SH-SY5Y (cell line): ENCODE data around the gene ZNF668.

Source experiments
- GATA2 ChIP-seq: IDR thresholded peaks from 2 replicates; pipeline ENCODE4 v1.6.1; 2011; ENCODE audit warnings: mild to moderate bottlenecking, low read depth, low read length
- GATA3 ChIP-seq: IDR thresholded peaks from 2 replicates; pipeline ENCODE4 v1.6.1; 2011; ENCODE audit warnings: low read depth, mild to moderate bottlenecking, low read length, moderate library complexity

DNA sequence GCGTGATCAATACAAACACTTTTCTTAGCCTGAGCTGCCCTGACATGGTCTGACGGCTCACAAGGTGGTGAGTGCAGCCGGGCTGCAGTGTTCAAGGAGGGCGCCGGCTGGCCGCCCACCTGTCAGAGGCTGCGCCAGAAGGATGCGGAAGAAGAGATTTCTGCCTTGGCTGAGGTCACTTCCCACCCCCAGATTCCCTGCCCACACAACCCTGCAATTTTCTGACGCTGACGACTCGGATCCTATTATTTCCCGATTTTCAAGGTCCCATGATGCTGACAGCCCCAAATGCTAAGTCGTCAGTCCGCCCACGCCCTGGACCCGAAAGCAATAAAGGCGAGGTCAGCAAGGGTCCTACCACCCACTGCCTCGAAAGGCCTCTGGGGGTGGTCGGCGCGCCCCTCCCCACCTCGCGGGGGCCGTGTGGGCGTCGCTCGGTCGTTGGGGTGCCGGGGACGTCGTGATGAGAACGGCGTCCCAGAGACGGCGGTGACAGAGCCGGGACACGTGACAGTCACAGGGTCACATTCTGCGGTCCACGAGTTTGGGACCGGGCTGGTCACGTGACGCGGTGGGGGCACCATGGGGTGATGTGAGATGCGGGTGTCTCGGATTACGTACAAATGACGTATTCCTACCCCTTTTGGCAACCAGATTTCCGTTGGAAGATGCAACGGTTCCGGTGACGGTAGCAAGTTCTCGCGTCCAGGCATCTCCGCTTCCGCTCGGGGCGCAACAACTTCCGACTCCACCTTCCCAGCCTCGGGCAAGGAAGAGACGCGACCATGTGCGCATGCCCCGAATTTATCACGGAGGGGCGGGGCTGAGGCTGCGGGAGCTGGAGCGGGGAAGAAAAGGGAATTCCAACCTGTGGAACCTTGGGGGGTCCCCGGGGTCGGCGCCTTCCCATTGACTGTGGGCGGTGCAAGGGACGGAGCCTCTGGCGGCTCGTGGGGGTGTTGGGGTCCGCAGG is 41.0 kb downstream of the ZNF668 start, which contains the start of gene STX4:
- no peak for TF ChIP-seq GATA2
- TF ChIP-seq GATA3 = no peak
